GM12878 (cell line): ENCODE results near the gene VAX1. TPM values are rescaled to one million over a fixed set of nuclear protein-coding genes. Genes with fewer than 3 reads are reported as not detected.

Source experiments
- ATAC-seq: fragments of 200-7000 bp; cut with Tn5 transposase; 3 replicates; pipeline ENCODE4 v1.9.1; 2020; ENCODE audit warnings: mild to moderate bottlenecking, moderate library complexity
- BruUV-seq: library from RNA; stranded (reverse); fragments of 400-500 nt; replicated peaks from 2 replicates; lab custom pipeline; 2021; lab: Mats Ljungman, UMichigan
- CTCF ChIA-PET: fragments of 300-600 bp; sonication (Branson Sonifier 250); formaldehyde crosslinking; extraction: SDS; loops from one replicate; lab custom pipeline; 2021; ENCODE audit warnings: inconsistent platforms; lab: Yijun Ruan, JAX
- POLR2A ChIA-PET: fragments of 350-600 bp; formaldehyde crosslinking; extraction: SDS; loops from one replicate; lab custom pipeline; 2021; ENCODE audit warnings: inconsistent platforms; lab: Charles Lee
- RAD21 ChIA-PET: fragments of 300-600 bp; sonication (Branson Sonifier 250); formaldehyde crosslinking; loops from one replicate; lab custom pipeline; 2023; ENCODE audit warnings: antibody characterized with exemption; ENCODE audit not compliant: unreplicated experiment; lab: Charles Lee
- SMC1A ChIA-PET: fragments of 300-600 bp; sonication (Branson Sonifier 250); formaldehyde crosslinking; loops from one replicate; lab custom pipeline; 2023; ENCODE audit not compliant: unreplicated experiment, uncharacterized antibody; lab: Charles Lee
- DNase-seq: peaks from one replicate; pipeline ENCODE4 v3.0.0-alpha.2; 2011; ENCODE audit warnings: low read depth, low spot score
- FAIRE-seq: peaks from 3 replicates; lab custom pipeline; 2011; peaks lifted over from hg19 to GRCh38; lab: Jason Lieb, UNC
- H2AFZ ChIP-seq: 2 replicates; pipeline ENCODE4 v1.6.0; 2011; ENCODE audit warnings: low read depth, low read length, control low read depth; ENCODE audit not compliant: control insufficient read depth
- H3K27ac ChIP-seq: 2 replicates; pipeline ENCODE4 v1.5.1; 2011; ENCODE audit warnings: control low read depth; ENCODE audit not compliant: control insufficient read depth, insufficient read depth
- H3K27me3 ChIP-seq, 2 experiments: replicated peaks in 1 of 2; 2 replicates each; pipeline versions ENCODE4 v1.6.0 to v1.6.1; 2011; ENCODE audit warnings: low read length in 1 of 2; ENCODE audit not compliant: control insufficient read depth in 2 of 2, insufficient read depth in 2 of 2
- H3K36me3 ChIP-seq, 2 experiments: 2 replicates each; pipeline ENCODE4 v1.5.1; 2011; ENCODE audit warnings: low read length in 1 of 2; ENCODE audit not compliant: control insufficient read depth in 2 of 2, insufficient read depth in 2 of 2
- H3K4me1 ChIP-seq: 2 replicates; pipeline ENCODE4 v1.6.1; 2011; ENCODE audit warnings: mild to moderate bottlenecking, low read length, moderate library complexity, mixed read lengths; ENCODE audit not compliant: control insufficient read depth, insufficient read depth
- H3K4me2 ChIP-seq: 2 replicates; pipeline ENCODE4 v1.6.0; 2011; ENCODE audit warnings: control low read depth; ENCODE audit not compliant: control insufficient read depth, insufficient read depth
- H3K4me3 ChIP-seq: fragments of 200-600 bp; sonication (generic); 2 replicates; pipeline ENCODE4 v1.5.1; 2016
- H3K79me2 ChIP-seq: 2 replicates; pipeline ENCODE4 v1.6.0; 2011; ENCODE audit warnings: low read length; ENCODE audit not compliant: control insufficient read depth, insufficient read depth
- H3K9ac ChIP-seq: 2 replicates; pipeline ENCODE4 v1.8.0; 2011; ENCODE audit warnings: low read length, control low read depth, mixed read lengths; ENCODE audit not compliant: control insufficient read depth, insufficient read depth
- H3K9me3 ChIP-seq: replicated peaks from 3 replicates; pipeline ENCODE4 v1.5.1; 2011; ENCODE audit warnings: mild to moderate bottlenecking, low read length; ENCODE audit not compliant: control insufficient read depth, insufficient read depth
- H4K20me1 ChIP-seq: 2 replicates; pipeline ENCODE4 v1.6.0; 2011; ENCODE audit not compliant: control insufficient read depth, insufficient read depth
- CHD1 ChIP-seq: IDR thresholded peaks from 2 replicates; pipeline ENCODE4 v1.6.1; 2012; ENCODE audit warnings: low read depth, low read length, improper control_type of control experiment
- CREM ChIP-seq: IDR thresholded peaks from 2 replicates; pipeline ENCODE4 v1.6.1; 2014; ENCODE audit warnings: antibody characterized with exemption, low read depth
- ELK1 ChIP-seq: IDR thresholded peaks from 2 replicates; pipeline ENCODE4 v1.6.1; 2012; ENCODE audit warnings: low read depth, low read length, improper control_type of control experiment
- IRF3 ChIP-seq: fragments of 450-650 bp; IDR thresholded peaks from 2 replicates; pipeline ENCODE4 v1.6.1; 2014; ENCODE audit warnings: mild to moderate bottlenecking
- KLF5 ChIP-seq: fragments of 450-650 bp; IDR thresholded peaks from 2 replicates; pipeline ENCODE4 v1.6.1; 2014; ENCODE audit warnings: mild to moderate bottlenecking; ENCODE audit not compliant: partially characterized antibody
- MYB ChIP-seq: fragments of 150-350 bp; IDR thresholded peaks from 2 replicates; pipeline ENCODE4 v1.6.1; 2014; ENCODE audit warnings: mild to moderate bottlenecking, low read depth, low read length, borderline replicate concordance
- TCF3 ChIP-seq: IDR thresholded peaks from 2 replicates; pipeline ENCODE4 v1.6.1; 2012; ENCODE audit warnings: low read depth, mild to moderate bottlenecking, low read length, borderline replicate concordance; ENCODE audit not compliant: insufficient read depth
- ZBTB4 ChIP-seq: fragments of 450-650 bp; formaldehyde crosslinking; IDR thresholded peaks from 2 replicates; pipeline ENCODE4 v1.4.0; 2022; ENCODE audit warnings: mild to moderate bottlenecking, moderate library complexity
- ZSCAN29 ChIP-seq: fragments of 450-650 bp; IDR thresholded peaks from 2 replicates; pipeline ENCODE4 v1.6.1; 2017; ENCODE audit warnings: mild to moderate bottlenecking, moderate library complexity
- WGBS: methylation state at CpG from one replicate; pipeline ENCODE4 v1.1.6; 2016; ENCODE audit warnings: low lambda C conversion rate; ENCODE audit not compliant: insufficient replicate concordance, insufficient coverage; ENCODE audit errors: missing lambda C conversion rate; 5-methylcytosine and 5-hydroxymethylcytosine counted together
- in situ Hi-C: fragments of 300-500 bp; cut with MboI; formaldehyde crosslinking; loops from 9 replicates; pipeline ENCODE4 v1.14.3; 2018; ENCODE audit warnings: mixed read lengths
- intact Hi-C: fragments of 100-400 bp; cut with micrococcal nuclease; formaldehyde crosslinking; loops from one replicate; pipeline ENCODE4 v1.14.2; 2022; ENCODE audit not compliant: unreplicated experiment
- polyA plus RNA-seq, 11 experiments: library from polyadenylated mRNA; depleted of rRNA in 4 of 11; unstranded in 6 of 11; stranded (reverse) in 5 of 11; fragments of >200 nt; fragmentation: Nextera tagmentation in 4 of 11; fragmentation: Illumina TruSeq in 1 of 11; extraction: Ambion mirVana in 4 of 11; extraction: Trizol in 1 of 11; gene quantifications; 1 replicate in 1 of 11; 2 replicates in 10 of 11; pipeline versions ENCODE4 v1.2.1 to v1.2.3, GENCODE V29; 2011 to 2016; ENCODE audit warnings: inconsistent platforms in 2 of 11, missing spikeins in 2 of 11, low read depth in 1 of 11
- total RNA-seq, 4 experiments: library from RNA; depleted of rRNA in 3 of 4; stranded (reverse); fragments of >200 nt in 3 of 4; fragmentation: Illumina TruSeq in 1 of 4; extraction: Trizol in 1 of 4; gene quantifications; 2 replicates each; pipeline versions ENCODE4 v1.2.1 to v1.2.3, GENCODE V29; 2013 to 2021

The VAX1 gene
- total and polyA plus RNA-seq, 10 of the 15 experiments (the other 5 are each of a cell fraction or from before 2014, with no cell fraction given): not detected

DNA sequence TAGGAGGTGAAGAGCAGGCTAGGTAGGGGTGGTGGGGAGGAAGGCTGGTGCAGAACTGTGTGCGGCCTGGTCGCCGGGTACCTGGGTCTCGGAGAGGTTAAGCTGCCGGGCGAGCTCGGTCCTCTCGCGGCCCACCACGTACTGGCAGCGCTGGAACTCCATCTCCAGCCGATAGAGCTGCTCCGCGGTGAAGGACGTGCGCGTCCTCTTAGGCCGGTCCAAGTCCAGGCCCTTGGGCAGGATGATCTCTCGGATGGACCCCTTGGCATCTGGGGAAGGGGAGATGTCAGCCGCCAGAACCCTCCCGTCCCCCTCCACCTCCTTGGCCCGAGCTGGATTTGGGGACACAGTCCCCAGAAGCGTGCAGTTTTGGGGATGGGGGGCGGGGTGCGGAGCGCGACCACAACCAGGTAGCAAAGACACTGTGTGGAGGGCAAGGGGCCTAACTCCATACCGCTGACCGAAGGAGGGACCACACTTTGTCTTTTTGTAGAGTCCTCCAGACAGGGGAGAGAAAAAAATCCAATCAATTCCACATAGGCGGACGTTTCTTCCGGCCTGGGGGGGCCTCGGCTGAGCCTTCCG is 1.6 kb downstream of the VAX1 start:
- ChIA-PET SMC1A (no interaction called here), RAD21 (no interaction called here), POLR2A (no interaction called here)
- no TSS peak for BruUV-seq
- ATAC-seq (no peak), DNase-seq (no peak), FAIRE-seq (no peak)
- Histone ChIP-seq H2AFZ (no peak overlapping the region), H3K4me2 (no peak overlapping the region), H3K9ac (no peak overlapping the region), H3K4me3 (no peak overlapping the region), H4K20me1 (no peaks in the 10 kb centered on the region), H3K27me3 (peaks cover 15 to 27% of the 10 kb centered on the region in 2 experiments), H3K36me3 (no peaks in the 10 kb centered on the region), H3K79me2 (no peaks in the 10 kb centered on the region)
- WGBS: 52% methylated on average over 34 of the region's 34 CpGs
- TF ChIP-seq TCF3: no peak
- TF ChIP-seq CREM: no peak
- TF ChIP-seq ZSCAN29: no peak
- TF ChIP-seq, all 136 proteins: peak for 0
- CTCF ChIA-PET: no interaction called here
- Histone ChIP-seq H3K27ac (no peak overlapping the region), H3K9me3 (peaks cover 1% of the 10 kb centered on the region; the same call in 2 of the 3 replicates), H3K4me1 (no peaks in the 10 kb centered on the region)
- intact Hi-C loops (no loop called here), in situ Hi-C loops (no loop called here)

- no peaks in the 10 kb centered on the region for H4K20me1 ChIP-seq
- H3K27me3 ChIP-seq: peaks cover 15 to 28% of the 10 kb centered on the region in 2 experiments
- intact Hi-C loops: no loop called here
- no peaks in the 10 kb centered on the region for H3K36me3 ChIP-seq
- DNase-seq (no peak), FAIRE-seq (no peak), ATAC-seq (no peak)
- ChIA-PET SMC1A (no interaction called here), RAD21 (no interaction called here), CTCF (no interaction called here), POLR2A (no interaction called here)
- peaks cover 1% of the 10 kb centered on the region; the same call in 2 of the 3 replicates for H3K9me3 ChIP-seq
- no peak overlapping the region for H3K4me2 ChIP-seq
- no peaks in the 10 kb centered on the region for H3K79me2 ChIP-seq
- in situ Hi-C loops: no loop called here
- no TSS peak for BruUV-seq
- H2AFZ ChIP-seq: no peak overlapping the region
- no peaks in the 10 kb centered on the region for H3K4me1 ChIP-seq
- 18% methylated on average over 4 of the region's 4 CpGs for WGBS
- no peak overlapping the region for H3K4me3 ChIP-seq
- H3K9ac ChIP-seq: no peak overlapping the region
- no peak overlapping the region for H3K27ac ChIP-seq
- no peak for TF ChIP-seq KLF5
- TF ChIP-seq CHD1: no peak
- TF ChIP-seq ZBTB4 (CRISPR knock-in tag): no peak
- TF ChIP-seq IRF3: no peak
- TF ChIP-seq ELK1: no peak
- TF ChIP-seq MYB: no peak
Observed at GRCh38 chr10:117135480-117136140, 2.5 kb downstream of the VAX1 start.
